Osteoblast (primary cell): ENCODE results near the gene SLC27A6. TPM values are rescaled to one million over a fixed set of nuclear protein-coding genes. Genes with fewer than 3 reads are reported as not detected.

ENCODE experiments used
- DNase-seq: peaks from one replicate; pipeline ENCODE4 v3.0.0; 2011; ENCODE audit warnings: low spot score, mixed read lengths; ENCODE audit not compliant: insufficient read length; ENCODE audit errors: missing footprints
- H2AFZ ChIP-seq: 2 replicates; pipeline ENCODE4 v1.6.0; 2011; ENCODE audit warnings: mild to moderate bottlenecking, low read length
- H3K27ac ChIP-seq: 2 replicates; pipeline ENCODE4 v1.5.1; 2011; ENCODE audit warnings: mild to moderate bottlenecking, low read depth, low read length, moderate library complexity
- H3K27me3 ChIP-seq: 2 replicates; pipeline ENCODE4 v1.6.0; 2012; ENCODE audit warnings: mild to moderate bottlenecking, control low read depth, inconsistent platforms, low read length, moderate library complexity; ENCODE audit not compliant: insufficient read depth
- H3K36me3 ChIP-seq: 2 replicates; pipeline ENCODE4 v1.5.1; 2011; ENCODE audit warnings: mild to moderate bottlenecking, low read length, control low read depth, moderate library complexity; ENCODE audit not compliant: insufficient read depth
- H3K4me1 ChIP-seq: 2 replicates; pipeline ENCODE4 v1.5.1; 2011; ENCODE audit warnings: mild to moderate bottlenecking, low read length, control low read depth, moderate library complexity; ENCODE audit not compliant: insufficient read depth
- H3K4me2 ChIP-seq: 2 replicates; pipeline ENCODE4 v1.6.0; 2011; ENCODE audit warnings: mild to moderate bottlenecking, low read length; ENCODE audit not compliant: insufficient read depth
- H3K4me3 ChIP-seq: fragments of 200-600 bp; sonication (generic); 3 replicates; pipeline ENCODE4 v1.5.1; 2012; ENCODE audit warnings: mild to moderate bottlenecking, low read length, inconsistent platforms; ENCODE audit not compliant: insufficient read depth
- H3K79me2 ChIP-seq: 2 replicates; pipeline ENCODE4 v1.6.0; 2012; ENCODE audit warnings: mild to moderate bottlenecking, low read length, control low read depth, inconsistent platforms; ENCODE audit not compliant: insufficient read depth
- H3K9me3 ChIP-seq: 2 replicates; pipeline ENCODE4 v1.5.1; 2011; ENCODE audit warnings: low read depth, low read length, control low read depth
- H4K20me1 ChIP-seq: 2 replicates; pipeline ENCODE4 v1.6.0; 2012; ENCODE audit warnings: mild to moderate bottlenecking, low read length, control low read depth; ENCODE audit not compliant: insufficient read depth
- total RNA-seq: library from RNA; depleted of rRNA; stranded (reverse); fragments of >200 nt; gene quantifications from 2 replicates; pipeline ENCODE4 v1.2.3, GENCODE V29; 2012
- TF ChIP-seq, protein P1 (sequence below): IDR thresholded peaks from 2 replicates; pipeline ENCODE4 v1.5.1; 2011; ENCODE audit warnings: mild to moderate bottlenecking, low read depth, low read length, moderate library complexity; ENCODE audit errors: extremely low read depth

The SLC27A6 gene
- total RNA-seq, 1 donor: not detected

DNA sequence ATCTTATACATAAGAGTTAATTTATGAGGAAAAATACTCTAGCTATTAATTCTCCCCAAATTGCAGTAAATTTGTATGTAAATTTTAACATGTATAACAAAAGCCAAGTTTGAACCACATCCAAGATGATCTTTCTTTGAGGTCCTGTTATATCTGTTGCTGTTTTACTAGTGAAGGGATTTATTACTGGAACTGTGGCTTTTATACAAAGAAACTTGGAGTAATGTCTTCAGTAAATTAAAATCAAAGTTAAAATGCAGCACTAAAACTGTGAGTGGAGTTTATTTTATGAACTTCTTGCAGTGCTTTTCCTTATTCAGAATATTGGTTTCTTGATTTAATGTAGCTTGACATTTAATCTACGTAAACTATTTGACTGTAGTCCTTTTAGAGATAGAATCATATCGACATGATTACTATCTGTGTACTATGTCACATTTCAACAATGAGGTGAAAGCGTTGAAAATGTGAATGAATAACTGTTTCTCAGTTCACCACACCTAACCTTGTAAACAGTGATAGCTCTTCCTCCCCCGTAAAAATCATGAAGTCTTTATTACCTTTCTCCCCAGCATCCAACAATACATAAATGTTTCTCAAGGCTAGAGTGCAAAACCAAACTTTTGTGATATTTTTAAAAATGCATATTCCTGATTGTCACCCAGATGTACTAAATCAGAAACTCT, 76.1 kb downstream of the SLC27A6 start:
- Histone ChIP-seq H3K27ac (no peak overlapping the region), H4K20me1 (no peaks in the 10 kb centered on the region), H3K36me3 (no peaks in the 10 kb centered on the region), H3K4me3 (no peak overlapping the region), H3K9me3 (peaks cover 3% of the 10 kb centered on the region), H2AFZ (no peak overlapping the region), H3K79me2 (no peaks in the 10 kb centered on the region), H3K4me2 (no peak overlapping the region), H3K27me3 (no peaks in the 10 kb centered on the region), H3K4me1 (no peaks in the 10 kb centered on the region)
- no peak for DNase-seq
- TF ChIP-seq, protein P1, sequence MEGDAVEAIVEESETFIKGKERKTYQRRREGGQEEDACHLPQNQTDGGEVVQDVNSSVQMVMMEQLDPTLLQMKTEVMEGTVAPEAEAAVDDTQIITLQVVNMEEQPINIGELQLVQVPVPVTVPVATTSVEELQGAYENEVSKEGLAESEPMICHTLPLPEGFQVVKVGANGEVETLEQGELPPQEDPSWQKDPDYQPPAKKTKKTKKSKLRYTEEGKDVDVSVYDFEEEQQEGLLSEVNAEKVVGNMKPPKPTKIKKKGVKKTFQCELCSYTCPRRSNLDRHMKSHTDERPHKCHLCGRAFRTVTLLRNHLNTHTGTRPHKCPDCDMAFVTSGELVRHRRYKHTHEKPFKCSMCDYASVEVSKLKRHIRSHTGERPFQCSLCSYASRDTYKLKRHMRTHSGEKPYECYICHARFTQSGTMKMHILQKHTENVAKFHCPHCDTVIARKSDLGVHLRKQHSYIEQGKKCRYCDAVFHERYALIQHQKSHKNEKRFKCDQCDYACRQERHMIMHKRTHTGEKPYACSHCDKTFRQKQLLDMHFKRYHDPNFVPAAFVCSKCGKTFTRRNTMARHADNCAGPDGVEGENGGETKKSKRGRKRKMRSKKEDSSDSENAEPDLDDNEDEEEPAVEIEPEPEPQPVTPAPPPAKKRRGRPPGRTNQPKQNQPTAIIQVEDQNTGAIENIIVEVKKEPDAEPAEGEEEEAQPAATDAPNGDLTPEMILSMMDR: no peak

GRCh38 chr5:129042306-129042705, 77.0 kb downstream of the SLC27A6 start:
- Histone ChIP-seq H4K20me1 (no peaks in the 10 kb centered on the region), H3K4me1 (no peaks in the 10 kb centered on the region), H3K27ac (no peak overlapping the region), H3K9me3 (peaks cover 3% of the 10 kb centered on the region), H3K79me2 (no peaks in the 10 kb centered on the region), H3K4me2 (no peak overlapping the region), H2AFZ (no peak overlapping the region), H3K36me3 (no peaks in the 10 kb centered on the region), H3K4me3 (no peak overlapping the region), H3K27me3 (no peaks in the 10 kb centered on the region)
- peak; percentile 1 for DNase-seq
- TF ChIP-seq, protein P1: no peak

- Histone ChIP-seq H3K4me1 (no peaks in the 10 kb centered on the region), H3K4me2 (no peak overlapping the region), H4K20me1 (no peaks in the 10 kb centered on the region), H3K79me2 (no peaks in the 10 kb centered on the region), H3K9me3 (peaks cover 3% of the 10 kb centered on the region), H2AFZ (no peak overlapping the region), H3K4me3 (no peak overlapping the region), H3K27me3 (no peaks in the 10 kb centered on the region), H3K36me3 (no peaks in the 10 kb centered on the region), H3K27ac (no peak overlapping the region)
- DNase-seq: no peak
- TF ChIP-seq, protein P1: no peak
These were observed 78.6 kb downstream of the SLC27A6 start for GRCh38 chr5:129043894-129044293.

DNA sequence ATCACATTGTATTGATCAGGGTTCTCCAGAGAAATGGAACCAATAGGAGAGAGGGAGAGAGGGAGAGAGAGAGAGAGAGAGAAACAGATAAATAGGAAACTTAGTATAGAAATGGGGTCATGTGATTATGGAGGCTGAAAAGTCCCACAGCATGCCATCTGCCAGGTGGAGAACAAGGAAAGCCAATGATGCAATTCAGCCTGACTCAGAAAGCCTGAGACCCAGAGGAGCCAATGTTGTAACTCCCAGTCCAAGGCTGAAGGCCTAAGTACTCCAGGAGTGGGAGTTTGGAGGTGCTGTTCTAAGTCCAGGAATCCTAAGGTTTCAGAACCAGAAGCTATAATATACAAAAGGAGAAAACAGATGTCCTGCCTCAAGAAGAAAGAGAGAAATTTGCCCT, 80.9 kb downstream of the SLC27A6 start:
- TF ChIP-seq, protein P1: no peak
- Histone ChIP-seq H4K20me1 (no peaks in the 10 kb centered on the region), H2AFZ (no peak overlapping the region), H3K9me3 (peaks cover 3% of the 10 kb centered on the region), H3K27me3 (no peaks in the 10 kb centered on the region), H3K27ac (no peak overlapping the region), H3K36me3 (no peaks in the 10 kb centered on the region), H3K79me2 (no peaks in the 10 kb centered on the region), H3K4me1 (no peaks in the 10 kb centered on the region), H3K4me3 (no peak overlapping the region), H3K4me2 (no peak overlapping the region)
- DNase-seq: no peak
